ENCODE data around the gene SOX13. TPM values are rescaled to one million over a fixed set of nuclear protein-coding genes. Genes with fewer than 3 reads are reported as not detected.

Gene SOX13
- polyA plus RNA-seq, 3 donors: 0.52 TPM; not detected in 2

DNA sequence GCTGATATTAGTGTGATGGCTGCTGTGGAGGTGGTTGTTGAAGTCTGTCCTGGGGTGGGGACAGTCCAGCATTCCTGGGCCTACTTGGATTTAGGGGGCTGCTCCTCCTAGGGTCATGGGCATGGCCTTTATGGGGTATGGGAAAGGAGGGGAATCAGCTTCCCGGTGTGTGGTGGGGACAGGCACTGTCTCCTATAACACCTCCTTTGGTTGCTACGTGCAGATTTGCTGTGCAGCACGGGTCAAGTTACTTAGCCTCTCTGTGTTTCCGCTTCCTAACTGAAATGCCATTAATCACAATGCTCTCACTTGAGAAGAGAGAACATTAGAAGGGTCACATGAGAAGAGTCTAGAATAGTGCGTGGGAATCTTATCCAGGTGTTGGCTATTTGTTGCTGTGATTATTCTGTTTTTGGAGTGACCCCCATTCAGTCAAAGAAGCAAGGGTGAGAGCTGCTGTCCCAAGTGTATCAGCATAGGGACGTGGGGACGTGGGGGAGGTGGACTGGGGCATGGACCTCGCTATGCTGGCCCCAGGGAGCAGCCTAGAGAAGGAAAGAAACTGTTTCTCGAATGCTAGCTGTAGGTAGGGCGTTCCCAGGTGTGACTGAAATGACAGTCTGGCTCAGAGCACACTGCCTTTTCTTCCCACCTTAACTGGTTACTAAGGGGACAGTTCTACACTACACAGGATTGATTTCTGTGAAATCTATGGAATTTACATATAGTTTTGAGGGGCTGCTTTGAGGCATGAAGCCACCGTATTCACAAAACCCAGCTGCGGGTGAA, 19.9 kb downstream of the SOX13 start:
- no peak for DNase-seq
- no peaks in the 10 kb centered on the region for H3K36me3 ChIP-seq (replicated peaks in 1 of 2; ENCODE audit: control insufficient read depth in 1 of 2, insufficient read depth in 2 of 2, low read length in 2 of 2)
- peaks cover 1 to 7% (median 5%) of the 10 kb centered on the region in 3 donors for H3K27me3 Mint-ChIP-seq (ENCODE audit: low read depth in 3 of 3)
- no peak overlapping the region for H3K27ac Mint-ChIP-seq
- H3K27ac ChIP-seq (ENCODE audit: low read depth in 1 of 2, low read length in 2 of 2): no peak overlapping the region
- no peaks in the 10 kb centered on the region for H3K79me2 ChIP-seq (ENCODE audit: insufficient read depth, low read length)
- no peak overlapping the region for H3K4me2 ChIP-seq (replicated peaks; ENCODE audit: extremely low read depth, low read length, poor library complexity, severe bottlenecking)
- no peaks in the 10 kb centered on the region for H4K20me1 ChIP-seq (ENCODE audit: insufficient read depth, low read length)
- H3K4me1 Mint-ChIP-seq: no peaks in the 10 kb centered on the region
- no peaks in the 10 kb centered on the region for H3K9me3 ChIP-seq (replicated peaks in 1 of 2; ENCODE audit: control insufficient read depth in 1 of 2, insufficient read depth in 1 of 2, low read length in 2 of 2)
- H3K9me3 Mint-ChIP-seq: no peaks in the 10 kb centered on the region
- WGBS (ENCODE audit: insufficient coverage): 89% methylated on average over 3 of the region's 12 CpGs
- H3K4me3 ChIP-seq (replicated peaks in 1 of 3; ENCODE audit: low read depth in 2 of 3, low read length in 3 of 3): no peak overlapping the region
- no peak overlapping the region for H3K4me3 Mint-ChIP-seq
- TF ChIP-seq, protein P1, sequence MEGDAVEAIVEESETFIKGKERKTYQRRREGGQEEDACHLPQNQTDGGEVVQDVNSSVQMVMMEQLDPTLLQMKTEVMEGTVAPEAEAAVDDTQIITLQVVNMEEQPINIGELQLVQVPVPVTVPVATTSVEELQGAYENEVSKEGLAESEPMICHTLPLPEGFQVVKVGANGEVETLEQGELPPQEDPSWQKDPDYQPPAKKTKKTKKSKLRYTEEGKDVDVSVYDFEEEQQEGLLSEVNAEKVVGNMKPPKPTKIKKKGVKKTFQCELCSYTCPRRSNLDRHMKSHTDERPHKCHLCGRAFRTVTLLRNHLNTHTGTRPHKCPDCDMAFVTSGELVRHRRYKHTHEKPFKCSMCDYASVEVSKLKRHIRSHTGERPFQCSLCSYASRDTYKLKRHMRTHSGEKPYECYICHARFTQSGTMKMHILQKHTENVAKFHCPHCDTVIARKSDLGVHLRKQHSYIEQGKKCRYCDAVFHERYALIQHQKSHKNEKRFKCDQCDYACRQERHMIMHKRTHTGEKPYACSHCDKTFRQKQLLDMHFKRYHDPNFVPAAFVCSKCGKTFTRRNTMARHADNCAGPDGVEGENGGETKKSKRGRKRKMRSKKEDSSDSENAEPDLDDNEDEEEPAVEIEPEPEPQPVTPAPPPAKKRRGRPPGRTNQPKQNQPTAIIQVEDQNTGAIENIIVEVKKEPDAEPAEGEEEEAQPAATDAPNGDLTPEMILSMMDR (IDR thresholded peaks at IDR 0.05): no peak
- no peaks in the 10 kb centered on the region for H3K36me3 Mint-ChIP-seq
- no peak overlapping the region for H3K9ac ChIP-seq (ENCODE audit: insufficient read depth, low read length, poor library complexity, severe bottlenecking)
- no peaks in the 10 kb centered on the region for H3K4me1 ChIP-seq (ENCODE audit: control insufficient read depth in 1 of 2, insufficient read depth in 2 of 2, low read length in 2 of 2)
- H3K27me3 ChIP-seq (ENCODE audit: control insufficient read depth in 2 of 2, insufficient read depth in 2 of 2, low read length in 2 of 2): no peaks in the 10 kb centered on the region
- intact Hi-C loops (cut with micrococcal nuclease): no loop called here
- H2AFZ ChIP-seq (ENCODE audit: insufficient read depth, low read depth, low read length, poor library complexity, severe bottlenecking): no peak overlapping the region

DNA sequence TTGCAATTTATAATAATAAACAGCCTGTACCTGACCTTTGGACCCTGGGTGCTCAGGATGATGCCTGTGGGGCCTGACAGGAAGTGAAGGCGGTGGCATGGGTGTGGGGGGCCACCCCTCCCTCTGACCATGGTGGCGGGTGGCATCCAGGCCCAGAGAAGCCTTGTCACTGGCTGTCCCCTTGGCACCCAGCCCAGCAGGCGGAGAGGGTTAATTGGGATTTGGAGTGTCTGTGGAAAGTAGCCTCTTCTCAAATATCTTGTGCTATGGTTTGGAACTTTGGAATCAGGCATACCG, 20.5 kb downstream of the SOX13 start:
- Histone ChIP-seq H3K4me2 (replicated peaks; ENCODE audit: extremely low read depth, low read length, poor library complexity, severe bottlenecking) (no peak overlapping the region), H2AFZ (ENCODE audit: insufficient read depth, low read depth, low read length, poor library complexity, severe bottlenecking) (no peak overlapping the region), H3K27me3 (ENCODE audit: control insufficient read depth in 2 of 2, insufficient read depth in 2 of 2, low read length in 2 of 2) (no peaks in the 10 kb centered on the region), H4K20me1 (ENCODE audit: insufficient read depth, low read length) (no peaks in the 10 kb centered on the region), H3K27ac (ENCODE audit: low read depth in 1 of 2, low read length in 2 of 2) (no peak overlapping the region), H3K9ac (ENCODE audit: insufficient read depth, low read length, poor library complexity, severe bottlenecking) (no peak overlapping the region), H3K4me1 (ENCODE audit: control insufficient read depth in 1 of 2, insufficient read depth in 2 of 2, low read length in 2 of 2) (no peaks in the 10 kb centered on the region), H3K79me2 (ENCODE audit: insufficient read depth, low read length) (no peaks in the 10 kb centered on the region), H3K36me3 (replicated peaks in 1 of 2; ENCODE audit: control insufficient read depth in 1 of 2, insufficient read depth in 2 of 2, low read length in 2 of 2) (no peaks in the 10 kb centered on the region), H3K9me3 (replicated peaks in 1 of 2; ENCODE audit: control insufficient read depth in 1 of 2, insufficient read depth in 1 of 2, low read length in 2 of 2) (no peaks in the 10 kb centered on the region), H3K4me3 (replicated peaks in 1 of 3; ENCODE audit: low read depth in 2 of 3, low read length in 3 of 3) (no peak overlapping the region)
- peaks cover 1 to 7% (median 5%) of the 10 kb centered on the region in 3 donors for H3K27me3 Mint-ChIP-seq (ENCODE audit: low read depth in 3 of 3)
- WGBS (ENCODE audit: insufficient coverage): 100% methylated on average over 1 of the region's 4 CpGs
- H3K4me3 Mint-ChIP-seq: no peak overlapping the region
- intact Hi-C loops (cut with micrococcal nuclease): no loop called here
- no peaks in the 10 kb centered on the region for H3K4me1 Mint-ChIP-seq
- TF ChIP-seq, protein P1 (IDR thresholded peaks at IDR 0.05): no peak
- no peak overlapping the region for H3K27ac Mint-ChIP-seq
- DNase-seq: no peak
- no peaks in the 10 kb centered on the region for H3K36me3 Mint-ChIP-seq
- no peaks in the 10 kb centered on the region for H3K9me3 Mint-ChIP-seq

Data from CD14-positive monocyte (primary cell).